ENCODE measurements around the gene FBXO27.
"Not testable (repeated sequence)": the region's sequence is repeated elsewhere in the genome, so short reads cannot be mapped to it uniquely, and the experiment has no call there.

The FBXO27 gene

GRCh38 chr19:38987745-38988144 is 44.6 kb downstream of the FBXO27 start:
- not testable (repeated sequence) for DNase-seq

- DNase-seq: no peak
Measured at GRCh38 chr19:38985262-38985661, 47.1 kb downstream of the FBXO27 start.

- no peak for DNase-seq
Measured at GRCh38 chr19:38980583-38981374, 51.6 kb downstream of the FBXO27 start.

GRCh38 chr19:38979812-38980211 is 52.5 kb downstream of the FBXO27 start:
- no peak for DNase-seq

- no peak for DNase-seq
Measured at GRCh38 chr19:38978326-38978689, 54.0 kb downstream of the FBXO27 start.

GRCh38 chr19:38977445-38978325 is 54.7 kb downstream of the FBXO27 start:
- DNase-seq: no peak

GRCh38 chr19:38975861-38976271 is 56.5 kb downstream of the FBXO27 start:
- no peak for DNase-seq

- DNase-seq: no peak
Measured at GRCh38 chr19:38975214-38975860, 57.0 kb downstream of the FBXO27 start, which contains the start of gene FBXO17. Gene FBXO17, minus strand, starts transcription at chr19:38975742. Its CDS starts 25,423 bp downstream, at chr19:38950319.

- DNase-seq: no peak
Measured at GRCh38 chr19:38974624-38975213, 57.6 kb downstream of the FBXO27 start.
